Measurements from ENCODE around the gene HPSE2.

DNA sequence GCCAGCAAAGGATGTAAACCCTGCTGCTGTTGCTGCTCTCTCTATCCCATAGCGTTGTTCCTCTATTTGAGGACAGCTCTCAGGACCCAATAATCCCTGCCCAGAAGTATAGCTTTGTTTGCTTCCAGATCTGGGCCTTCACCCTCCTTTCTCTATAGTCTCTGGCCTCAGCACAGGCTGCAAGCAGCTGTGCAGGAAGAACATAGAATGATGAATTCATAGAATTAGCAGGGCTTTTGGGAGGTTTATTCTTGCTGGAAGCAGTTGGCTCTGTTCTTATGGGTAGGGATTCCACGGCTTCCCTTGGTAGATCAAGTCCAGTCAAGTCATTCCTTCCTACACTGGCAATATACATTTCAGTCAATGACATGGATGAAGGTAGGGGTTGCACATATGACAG lies 354.7 kb downstream of the HPSE2 start:
- TF ChIP-seq POLR2AphosphoS5 (IDR thresholded peaks at IDR 0.05; ENCODE audit: low read depth, low read length) (no peak), SPI1 (IDR thresholded peaks at IDR 0.05; ENCODE audit: low read depth, low read length) (no peak), POLR2A (IDR thresholded peaks at IDR 0.05; ENCODE audit: low read depth, low read length) (no peak), TAF1 (IDR thresholded peaks at IDR 0.05; ENCODE audit: low read depth, low read length) (no peak), POU2F2 (IDR thresholded peaks at IDR 0.05; ENCODE audit: low read depth, low read length) (no peak), PAX5 (IDR thresholded peaks at IDR 0.05; ENCODE audit: insufficient read depth, low read length, severe bottlenecking) (no peak)

Measured in GM12891 (cell line).